Measurements from ENCODE around the gene SLC16A11.

GRCh38 chr17:7041607-7042500 is 2.0 kb downstream of the SLC16A11 start:
- TF ChIP-seq CTCF (conservative IDR thresholded peaks at IDR 0.05) (no peak), EZH2 (IDR thresholded peaks at IDR 0.05; ENCODE audit: low read depth) (no peak)

Data from PC-9 (cell line).